GM23338 (cell line): ENCODE measurements around the gene SMIM35.

ENCODE experiments used
- CTCF ChIP-seq, 2 experiments: fragments of 200-600 bp in 1 of 2; sonication (generic) in 1 of 2; conservative IDR thresholded peaks; 2 replicates each; pipeline versions ENCODE4 v1.5.1 to v1.6.1; 2016 to 2017; ENCODE audit warnings: antibody characterized with exemption in 2 of 2, low read depth in 2 of 2, mild to moderate bottlenecking in 2 of 2, moderate library complexity in 1 of 2
- ETS1 ChIP-seq: IDR thresholded peaks from 2 replicates; pipeline ENCODE4 v1.6.1; 2016; ENCODE audit warnings: antibody characterized with exemption
- JUNB ChIP-seq: IDR thresholded peaks from one replicate; pipeline ENCODE4 v1.6.1; 2016; ENCODE audit warnings: antibody characterized with exemption; ENCODE audit not compliant: unreplicated experiment
- NANOG ChIP-seq: IDR thresholded peaks from 2 replicates; pipeline ENCODE4 v1.6.1; 2016; ENCODE audit warnings: antibody characterized with exemption, borderline replicate concordance
- POLR2AphosphoS5 ChIP-seq: IDR thresholded peaks from 2 replicates; pipeline ENCODE4 v1.6.1; 2016; ENCODE audit warnings: antibody characterized with exemption, low read depth
- REST ChIP-seq: IDR thresholded peaks from one replicate; pipeline ENCODE4 v1.6.1; 2018; ENCODE audit warnings: antibody characterized with exemption; ENCODE audit not compliant: unreplicated experiment
- ZNF462 ChIP-seq: fragments of 250-450 bp; sonication (Bioruptor Pico); IDR thresholded peaks from 2 replicates; pipeline ENCODE4 v1.5.0; 2020; ENCODE audit warnings: mild to moderate bottlenecking, moderate library complexity

GRCh38 chr11:118045191-118045590, 41.6 kb downstream of the SMIM35 start:
- TF ChIP-seq CTCF (conservative IDR thresholded peaks at IDR 0.05; ENCODE audit: low read depth in 2 of 2): no peak
- no peak for TF ChIP-seq ZNF462 (CRISPR knock-in tag)
- TF ChIP-seq POLR2AphosphoS5: no peak
- no peak for TF ChIP-seq NANOG
- TF ChIP-seq JUNB: no peak
- no peak for TF ChIP-seq REST
- TF ChIP-seq ETS1: no peak
